Hepatocyte (in vitro differentiated cells): ENCODE measurements around the gene WDHD1. TPM values are rescaled to one million over a fixed set of nuclear protein-coding genes. Genes with fewer than 3 reads are reported as not detected.

Source experiments
- DNase-seq: peaks from one replicate; pipeline ENCODE4 v3.0.0-alpha.2; 2016; ENCODE audit warnings: low spot score
- H2AFZ ChIP-seq: fragments of 200-600 bp; sonication (generic); 2 replicates; pipeline ENCODE4 v1.6.0; 2016; ENCODE audit warnings: antibody characterized with exemption, mild to moderate bottlenecking
- H3K27ac ChIP-seq: fragments of 200-600 bp; sonication (generic); 2 replicates; pipeline ENCODE4 v1.5.1; 2016; ENCODE audit warnings: mild to moderate bottlenecking
- H3K27me3 ChIP-seq: fragments of 200-600 bp; sonication (generic); 2 replicates; pipeline ENCODE4 v1.6.1; 2016
- H3K36me3 ChIP-seq: fragments of 200-600 bp; sonication (generic); replicated peaks from 2 replicates; pipeline ENCODE4 v1.5.1; 2016; ENCODE audit warnings: low read depth; ENCODE audit not compliant: insufficient read depth
- H3K4me1 ChIP-seq: fragments of 200-600 bp; sonication (generic); 2 replicates; pipeline ENCODE4 v1.5.1; 2016; ENCODE audit warnings: mild to moderate bottlenecking, moderate library complexity; ENCODE audit not compliant: insufficient read depth
- H3K4me2 ChIP-seq: fragments of 200-600 bp; sonication (generic); 2 replicates; pipeline ENCODE4 v1.6.0; 2016
- H3K4me3 ChIP-seq: fragments of 200-600 bp; sonication (generic); 2 replicates; pipeline ENCODE4 v1.5.1; 2016; ENCODE audit warnings: mild to moderate bottlenecking
- H3K79me2 ChIP-seq: fragments of 200-600 bp; sonication (generic); 2 replicates; pipeline ENCODE4 v1.6.0; 2017; ENCODE audit warnings: mild to moderate bottlenecking
- H3K9me2 ChIP-seq: fragments of 200-600 bp; sonication (generic); replicated peaks from 2 replicates; pipeline ENCODE4 v1.6.0; 2017; ENCODE audit warnings: mild to moderate bottlenecking; ENCODE audit not compliant: insufficient read depth
- H3K9me3 ChIP-seq: fragments of 200-600 bp; sonication (generic); 2 replicates; pipeline ENCODE4 v1.5.1; 2016; ENCODE audit warnings: low read depth, mild to moderate bottlenecking
- H4K20me1 ChIP-seq: fragments of 200-600 bp; sonication (generic); 2 replicates; pipeline ENCODE4 v1.6.0; 2016; ENCODE audit warnings: mild to moderate bottlenecking; ENCODE audit not compliant: insufficient read depth, poor library complexity, severe bottlenecking
- CTCF ChIP-seq: fragments of 200-600 bp; sonication (generic); IDR thresholded peaks from 2 replicates; pipeline ENCODE4 v1.5.1; 2016; ENCODE audit warnings: antibody characterized with exemption, mild to moderate bottlenecking; ENCODE audit not compliant: poor library complexity
- EZH2 ChIP-seq: fragments of 200-600 bp; sonication (generic); IDR thresholded peaks from 2 replicates; pipeline ENCODE4 v1.6.1; 2016; ENCODE audit warnings: antibody characterized with exemption, mild to moderate bottlenecking, borderline replicate concordance
- EZH2phosphoT487 ChIP-seq: fragments of 200-600 bp; sonication (generic); IDR thresholded peaks from one replicate; pipeline ENCODE4 v1.6.1; 2018; ENCODE audit warnings: antibody characterized with exemption, mild to moderate bottlenecking, low read depth, moderate library complexity; ENCODE audit not compliant: unreplicated experiment, severe bottlenecking
- WGBS: methylation state at CpG from one replicate; pipeline ENCODE4 v1.1.6; 2016; ENCODE audit warnings: low lambda C conversion rate; ENCODE audit errors: missing lambda C conversion rate; 5-methylcytosine and 5-hydroxymethylcytosine counted together
- polyA plus RNA-seq: library from polyadenylated mRNA; unstranded; fragments of >200 nt; fragmentation: Nextera tagmentation; extraction: Ambion mirVana; gene quantifications from 2 replicates; pipeline ENCODE4 v1.2.1, GENCODE V29; 2016
- total RNA-seq: library from RNA; depleted of rRNA; stranded (reverse); fragments of >200 nt; gene quantifications from 2 replicates; pipeline ENCODE4 v1.2.3, GENCODE V29; 2014

The WDHD1 gene
- total and polyA plus RNA-seq, 2 experiments from 2014 or later, result 4.1 to 5.9 TPM

GRCh38 chr14:55051165-55051422 lies 24.2 kb upstream of the WDHD1 start:
- 3% methylated on average over 10 of the region's 10 CpGs for WGBS
- peak overlapping the region; percentile 100 for H3K27ac ChIP-seq

DNA sequence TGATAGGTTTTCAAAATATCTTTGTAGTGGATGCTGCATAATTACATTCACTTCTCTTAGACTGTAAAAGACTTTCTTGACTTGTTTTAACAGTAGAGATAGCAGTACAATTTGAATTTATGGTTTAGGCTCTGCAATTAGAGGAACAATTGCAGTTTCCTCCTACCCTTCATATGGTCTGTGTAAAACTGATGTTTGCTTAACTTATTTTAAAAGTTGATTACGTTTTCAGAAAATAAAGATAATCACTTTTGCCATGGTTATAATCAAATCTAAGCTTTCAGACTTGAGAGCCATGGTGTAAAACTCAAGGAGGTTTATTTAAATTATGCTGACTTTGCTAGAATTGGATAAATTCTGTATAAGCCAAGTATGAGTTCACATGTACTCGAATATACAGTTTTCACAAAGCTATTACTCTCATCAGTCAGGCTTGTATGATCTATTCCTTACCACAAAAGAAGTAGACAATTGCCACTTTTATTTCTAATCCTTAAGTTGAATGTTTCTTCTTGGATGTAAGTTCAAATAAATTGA lies 22.1 kb upstream of the WDHD1 start:
- no peak overlapping the region for H2AFZ ChIP-seq
- H3K9me3 ChIP-seq, result no peaks in the 10 kb centered on the region
- peaks cover 7% of the 10 kb centered on the region for H4K20me1 ChIP-seq
- no peaks in the 10 kb centered on the region for H3K9me2 ChIP-seq
- no peak for DNase-seq
- no peaks in the 10 kb centered on the region for H3K36me3 ChIP-seq
- no peak overlapping the region for H3K27ac ChIP-seq
- no peaks in the 10 kb centered on the region for H3K27me3 ChIP-seq
- 74% methylated on average over 2 of the region's 2 CpGs for WGBS
- H3K4me1 ChIP-seq, result peaks cover 12% of the 10 kb centered on the region
- no peak overlapping the region for H3K4me3 ChIP-seq
- peaks cover 19% of the 10 kb centered on the region for H3K79me2 ChIP-seq
- TF ChIP-seq EZH2phosphoT487, result no peak
- no peak for TF ChIP-seq EZH2
- no peak overlapping the region for H3K4me2 ChIP-seq

More at GRCh38 chr14:55051165-55051422, 24.2 kb upstream of the WDHD1 start:
- peak overlapping the region; percentile 74 for H3K4me2 ChIP-seq
- peaks cover 40% of the 10 kb centered on the region for H3K79me2 ChIP-seq
- peaks cover 12% of the 10 kb centered on the region for H3K4me1 ChIP-seq
- no peaks in the 10 kb centered on the region for H3K36me3 ChIP-seq
- H2AFZ ChIP-seq, result peak overlapping the region; percentile 85
- no peaks in the 10 kb centered on the region for H3K27me3 ChIP-seq
- H4K20me1 ChIP-seq, result peaks cover 26% of the 10 kb centered on the region
- DNase-seq, result no peak
- H3K9me2 ChIP-seq, result no peaks in the 10 kb centered on the region
- TF ChIP-seq EZH2 (no peak), EZH2phosphoT487 (no peak), CTCF (no peak)
- no peaks in the 10 kb centered on the region for H3K9me3 ChIP-seq
- peak overlapping the region; percentile 4 for H3K4me3 ChIP-seq

GRCh38 chr14:55047301-55048053 lies 20.6 kb upstream of the WDHD1 start:
- H4K20me1 ChIP-seq, result no peaks in the 10 kb centered on the region
- peaks cover 4% of the 10 kb centered on the region for H3K79me2 ChIP-seq
- DNase-seq, result no peak
- TF ChIP-seq CTCF (no peak), EZH2 (no peak), EZH2phosphoT487 (no peak)
- no peaks in the 10 kb centered on the region for H3K9me2 ChIP-seq
- H2AFZ ChIP-seq, result no peak overlapping the region
- H3K4me1 ChIP-seq, result peaks cover 4% of the 10 kb centered on the region
- no peak overlapping the region for H3K4me2 ChIP-seq
- no peaks in the 10 kb centered on the region for H3K9me3 ChIP-seq
- H3K27me3 ChIP-seq, result no peaks in the 10 kb centered on the region
- 90% methylated on average over 5 of the region's 5 CpGs for WGBS
- no peak overlapping the region for H3K4me3 ChIP-seq
- H3K36me3 ChIP-seq, result no peaks in the 10 kb centered on the region
- H3K27ac ChIP-seq, result no peak overlapping the region

- no peak overlapping the region for H3K4me2 ChIP-seq
- no peak overlapping the region for H2AFZ ChIP-seq
- TF ChIP-seq CTCF (no peak), EZH2phosphoT487 (no peak), EZH2 (no peak)
- peaks cover 8% of the 10 kb centered on the region for H3K79me2 ChIP-seq
- H3K4me1 ChIP-seq, result no peaks in the 10 kb centered on the region
- H3K27me3 ChIP-seq, result no peaks in the 10 kb centered on the region
- H3K9me2 ChIP-seq, result no peaks in the 10 kb centered on the region
- no peaks in the 10 kb centered on the region for H3K9me3 ChIP-seq
- no peak overlapping the region for H3K27ac ChIP-seq
- DNase-seq, result no peak
- no peak overlapping the region for H3K4me3 ChIP-seq
- no peaks in the 10 kb centered on the region for H4K20me1 ChIP-seq
- no peaks in the 10 kb centered on the region for H3K36me3 ChIP-seq
These were observed 18.2 kb upstream of the WDHD1 start for GRCh38 chr14:55045087-55045486.
